ENCODE measurements around the gene PRKCB.

The PRKCB gene

GRCh38 chr16:23975293-23975692 lies 139.5 kb downstream of the PRKCB start:
- DNase-seq: no peak

GRCh38 chr16:23976091-23976490 lies 140.3 kb downstream of the PRKCB start:
- no peak for DNase-seq

- no peak for DNase-seq
Observed at GRCh38 chr16:23976524-23976923, 140.7 kb downstream of the PRKCB start.

- no peak for DNase-seq
Observed at GRCh38 chr16:23979441-23979840, 143.7 kb downstream of the PRKCB start.

GRCh38 chr16:23979982-23980381 lies 144.2 kb downstream of the PRKCB start:
- no peak for DNase-seq

- DNase-seq: no peak
Observed at GRCh38 chr16:23981429-23982399, 145.9 kb downstream of the PRKCB start.

- no peak for DNase-seq
Observed at GRCh38 chr16:23986455-23986854, 150.7 kb downstream of the PRKCB start.

- no peak for DNase-seq
Observed at GRCh38 chr16:23987443-23987842, 151.7 kb downstream of the PRKCB start.

GRCh38 chr16:23990507-23990906 lies 154.7 kb downstream of the PRKCB start:
- DNase-seq: no peak

- DNase-seq: no peak
Observed at GRCh38 chr16:23991066-23991465, 155.3 kb downstream of the PRKCB start.

- DNase-seq: no peak
Observed at GRCh38 chr16:23994615-23995014, 158.8 kb downstream of the PRKCB start.

- no peak for DNase-seq
Observed at GRCh38 chr16:23996258-23996955, 160.6 kb downstream of the PRKCB start.

- no peak for DNase-seq
Observed at GRCh38 chr16:23998771-23999170, 163.0 kb downstream of the PRKCB start.

- DNase-seq: no peak
Observed at GRCh38 chr16:23999663-24000062, 163.9 kb downstream of the PRKCB start.

GRCh38 chr16:24001710-24002109 lies 165.9 kb downstream of the PRKCB start:
- DNase-seq: no peak

GRCh38 chr16:24002619-24003018 lies 166.8 kb downstream of the PRKCB start:
- no peak for DNase-seq

- no peak for DNase-seq
Observed at GRCh38 chr16:24005577-24005976, 169.8 kb downstream of the PRKCB start.

GRCh38 chr16:24007391-24007790 lies 171.6 kb downstream of the PRKCB start:
- no peak for DNase-seq

GRCh38 chr16:24007934-24008333 lies 172.2 kb downstream of the PRKCB start:
- no peak for DNase-seq

- DNase-seq: no peak
Observed at GRCh38 chr16:24009098-24009497, 173.3 kb downstream of the PRKCB start.

- DNase-seq: no peak
Observed at GRCh38 chr16:24009955-24010354, 174.2 kb downstream of the PRKCB start.

GRCh38 chr16:24010440-24011089 lies 174.8 kb downstream of the PRKCB start:
- peak; percentile 59 for DNase-seq

GRCh38 chr16:24011237-24011636 lies 175.5 kb downstream of the PRKCB start:
- no peak for DNase-seq

Measured in NCI-H1436 treated with DMSO at 0.1 percent for 48 hours (cell line).